HCT116 (cell line): Measurements from ENCODE around the gene TDRD3. TPM values are rescaled to one million over a fixed set of nuclear protein-coding genes. Genes with fewer than 3 reads are reported as not detected.

Source experiments
- ATAC-seq: fragments of 200-7000 bp; cut with Tn5 transposase; 2 replicates; pipeline ENCODE4 v1.9.1; 2020; ENCODE audit warnings: mild to moderate bottlenecking, moderate library complexity
- BruUV-seq: library from RNA; stranded (reverse); fragments of 400-500 nt; replicated peaks from 2 replicates; lab custom pipeline; 2021; lab: Mats Ljungman, UMichigan
- CTCF ChIA-PET: fragments of 300-600 bp; sonication (Branson Sonifier 250); formaldehyde crosslinking; loops from one replicate; lab custom pipeline; 2021; ENCODE audit warnings: antibody characterized with exemption; lab: Charles Lee
- POLR2A ChIA-PET: fragments of 300-600, 350-600 bp; sonication (Branson Sonifier 250); formaldehyde crosslinking; loops from one replicate; lab custom pipeline; 2021; ENCODE audit warnings: antibody characterized with exemption; lab: Charles Lee
- RAD21 ChIA-PET, 2 experiments: fragments of 300-600 bp; sonication (Branson Sonifier 250); formaldehyde crosslinking; loops; one replicate each; lab custom pipeline; 2023; ENCODE audit warnings: low total read pairs in 2 of 2; ENCODE audit not compliant: uncharacterized antibody in 2 of 2, unreplicated experiment in 2 of 2, low non-redundant PET in 1 of 2; lab: Charles Lee
- DNase-seq: peaks from one replicate; pipeline ENCODE4 v3.0.0-alpha.2; 2010; ENCODE audit warnings: low read depth, low spot score
- H2AFZ ChIP-seq: fragments of 200-600 bp; shearing (Covaris generic), sonication (generic); 2 replicates; pipeline ENCODE4 v1.6.1; 2017; ENCODE audit warnings: low read depth, mixed run types, mixed read lengths, antibody characterized with exemption, low read length; ENCODE audit not compliant: poor library complexity, severe bottlenecking
- H3K27ac ChIP-seq: 2 replicates; pipeline ENCODE4 v1.5.1; 2012; ENCODE audit warnings: low read depth, low read length
- H3K27me3 ChIP-seq: fragments of 200-600 bp; sonication (generic); 2 replicates; pipeline ENCODE4 v1.6.1; 2016; ENCODE audit warnings: mixed run types, low read length, mixed read lengths; ENCODE audit not compliant: insufficient read depth
- H3K36me3 ChIP-seq, 2 experiments: fragments of 200-500 bp in 1 of 2; fragments of 200-600 bp in 1 of 2; sonication (Bioruptor generic) in 1 of 2; sonication (generic) in 1 of 2; 2 replicates each; pipeline versions ENCODE4 v1.5.1 to v1.6.1; 2014 to 2016; ENCODE audit warnings: low read length in 2 of 2, inconsistent platforms in 1 of 2, mixed read lengths in 1 of 2, mixed run types in 1 of 2; ENCODE audit not compliant: insufficient read depth in 2 of 2, control insufficient read depth in 1 of 2
- H3K4me1 ChIP-seq, 2 experiments: fragments of 200-600 bp in 1 of 2; sonication (generic) in 1 of 2; 2 replicates each; pipeline versions ENCODE4 v1.5.1 to v1.6.1; 2012 to 2017; ENCODE audit warnings: low read length in 2 of 2, inconsistent platforms in 1 of 2, mild to moderate bottlenecking in 1 of 2, mixed read lengths in 1 of 2, mixed run types in 1 of 2, moderate library complexity in 1 of 2; ENCODE audit not compliant: insufficient read depth in 2 of 2, control insufficient read depth in 1 of 2
- H3K4me2 ChIP-seq: fragments of 200-600 bp; sonication (generic); 2 replicates; pipeline ENCODE4 v1.6.1; 2017; ENCODE audit warnings: mixed run types, low read length, mixed read lengths
- H3K4me3 ChIP-seq, 2 experiments: fragments of 200-600 bp in 1 of 2; sonication (generic) in 1 of 2; replicated peaks in 1 of 2; 2 replicates each; pipeline ENCODE4 v1.5.1; 2011 to 2016; ENCODE audit warnings: low read length in 2 of 2, control low read depth in 1 of 2, low read depth in 1 of 2, mild to moderate bottlenecking in 1 of 2, mixed read lengths in 1 of 2, mixed run types in 1 of 2
- H3K79me2 ChIP-seq: fragments of 200-600 bp; sonication (generic); 2 replicates; pipeline ENCODE4 v1.6.1; 2017; ENCODE audit warnings: mild to moderate bottlenecking, mixed run types, low read length, moderate library complexity, mixed read lengths; ENCODE audit not compliant: insufficient read depth
- H3K9ac ChIP-seq: fragments of 200-600 bp; sonication (generic); 2 replicates; pipeline ENCODE4 v1.6.1; 2016; ENCODE audit warnings: low read length, mixed read lengths
- H3K9me2 ChIP-seq: fragments of 200-600 bp; sonication (generic), shearing (Covaris generic); 2 replicates; pipeline ENCODE4 v1.6.1; 2017; ENCODE audit warnings: mixed run types, mild to moderate bottlenecking, moderate library complexity; ENCODE audit not compliant: insufficient read depth
- H3K9me3 ChIP-seq, 2 experiments: fragments of 200-500 bp in 1 of 2; fragments of 200-600 bp in 1 of 2; sonication (Bioruptor generic) in 1 of 2; sonication (generic) in 1 of 2; 2 replicates each; pipeline ENCODE4 v1.6.1; 2014 to 2017; ENCODE audit warnings: low read length in 2 of 2, mixed read lengths in 2 of 2, inconsistent platforms in 1 of 2, low read depth in 1 of 2, mild to moderate bottlenecking in 1 of 2, mixed run types in 1 of 2, moderate library complexity in 1 of 2; ENCODE audit not compliant: control insufficient read depth in 1 of 2, insufficient read depth in 1 of 2
- H4K20me1 ChIP-seq: fragments of 200-600 bp; sonication (generic), shearing (Covaris generic); 2 replicates; pipeline ENCODE4 v1.6.1; 2017; ENCODE audit warnings: mixed run types, mild to moderate bottlenecking, moderate library complexity; ENCODE audit not compliant: insufficient read depth
- ATF3 ChIP-seq: IDR thresholded peaks from 2 replicates; pipeline ENCODE4 v1.6.1; 2012
- CBX3 ChIP-seq: IDR thresholded peaks from 2 replicates; pipeline ENCODE4 v1.6.1; 2012; ENCODE audit warnings: low read depth
- CEBPB ChIP-seq: IDR thresholded peaks from 2 replicates; pipeline ENCODE4 v1.6.1; 2012; ENCODE audit warnings: low read depth
- CTCF ChIP-seq, 3 experiments: fragments of 200-600 bp in 1 of 3; sonication (generic) in 1 of 3; IDR thresholded peaks in 2 of 3; conservative IDR thresholded peaks in 1 of 3; 2 replicates each; pipeline ENCODE4 v1.5.1; 2012 to 2017; ENCODE audit warnings: low read depth in 2 of 3, low read length in 2 of 3, antibody characterized with exemption in 1 of 3, borderline replicate concordance in 1 of 3, control low read depth in 1 of 3, mild to moderate bottlenecking in 1 of 3, mixed read lengths in 1 of 3, mixed run types in 1 of 3, moderate library complexity in 1 of 3; ENCODE audit not compliant: insufficient read depth in 1 of 3
- EGR1 ChIP-seq: IDR thresholded peaks from 2 replicates; pipeline ENCODE4 v1.6.1; 2012; ENCODE audit warnings: low read depth
- EZH2 ChIP-seq: fragments of 200-600 bp; sonication (generic); IDR thresholded peaks from 2 replicates; pipeline ENCODE4 v1.6.1; 2017; ENCODE audit warnings: antibody characterized with exemption, mixed run types
- EZH2phosphoT487 ChIP-seq: fragments of 200-600 bp; IDR thresholded peaks from 2 replicates; pipeline ENCODE4 v1.6.1; 2018; ENCODE audit warnings: antibody characterized with exemption, borderline replicate concordance
- FOSL1 ChIP-seq: IDR thresholded peaks from 2 replicates; pipeline ENCODE4 v1.6.1; 2012; ENCODE audit warnings: low read depth
- JUND ChIP-seq: IDR thresholded peaks from 2 replicates; pipeline ENCODE4 v1.6.1; 2012
- POLR2A ChIP-seq: IDR thresholded peaks from 2 replicates; pipeline ENCODE4 v1.7.0; 2011; ENCODE audit warnings: borderline replicate concordance; ENCODE audit not compliant: insufficient read depth, insufficient read length; ENCODE audit errors: extremely low read depth
- RAD21 ChIP-seq: IDR thresholded peaks from 2 replicates; pipeline ENCODE4 v1.6.1; 2012; ENCODE audit warnings: low read depth, mild to moderate bottlenecking
- REST ChIP-seq: IDR thresholded peaks from 2 replicates; pipeline ENCODE4 v1.6.1; 2012; ENCODE audit warnings: low read depth
- TCF7L2 ChIP-seq: IDR thresholded peaks from 2 replicates; pipeline ENCODE4 v1.7.0; 2011; ENCODE audit warnings: borderline replicate concordance, inconsistent platforms; ENCODE audit not compliant: insufficient read depth, insufficient read length; ENCODE audit errors: extremely low read depth
- YY1 ChIP-seq: IDR thresholded peaks from 2 replicates; pipeline ENCODE4 v1.6.1; 2011; ENCODE audit warnings: low read length, low read depth, moderate library complexity, mild to moderate bottlenecking; ENCODE audit not compliant: insufficient replicate concordance; ENCODE audit errors: extremely low read depth
- ZFX ChIP-seq: fragments of 450-650 bp; IDR thresholded peaks from 2 replicates; pipeline ENCODE4 v1.6.1; 2017
- intact Hi-C: fragments of 100-400 bp; cut with micrococcal nuclease; formaldehyde crosslinking; loops from 2 replicates; pipeline ENCODE4 v1.10.0; 2022
- total RNA-seq: library from RNA; stranded (reverse); gene quantifications from one replicate; pipeline ENCODE4 v1.2.1, GENCODE V29; 2021; ENCODE audit not compliant: unreplicated experiment
- TF ChIP-seq, protein P1 (sequence below): IDR thresholded peaks from 2 replicates; pipeline ENCODE4 v1.6.1; 2012

The TDRD3 gene
- total RNA-seq, 1 experiment from 2014 or later, result 16.9 TPM

DNA sequence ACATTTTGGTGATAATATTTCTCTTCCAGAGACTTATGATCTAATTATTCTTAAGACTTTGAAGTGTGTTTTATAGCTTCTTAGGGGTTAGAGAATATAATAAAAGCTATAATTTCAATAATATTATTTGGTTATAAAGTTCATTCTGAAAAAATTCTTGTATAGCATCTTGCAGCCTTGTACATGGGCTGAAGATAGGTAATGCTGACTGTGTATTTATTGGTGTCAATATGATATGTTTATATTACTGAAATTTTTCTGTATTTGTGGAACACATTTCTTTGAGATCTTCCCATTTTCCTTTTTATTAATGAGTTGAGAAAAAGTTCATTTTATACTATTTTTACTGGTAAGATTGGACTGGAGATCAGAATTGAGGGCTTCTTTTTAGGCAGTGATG, 87.8 kb downstream of the TDRD3 start:
- TF ChIP-seq EZH2phosphoT487, result no peak
- no peak for TF ChIP-seq CEBPB
- TF ChIP-seq CBX3, result no peak
- TF ChIP-seq, protein P1, sequence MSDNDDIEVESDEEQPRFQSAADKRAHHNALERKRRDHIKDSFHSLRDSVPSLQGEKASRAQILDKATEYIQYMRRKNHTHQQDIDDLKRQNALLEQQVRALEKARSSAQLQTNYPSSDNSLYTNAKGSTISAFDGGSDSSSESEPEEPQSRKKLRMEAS, result no peak
- no peak for TF ChIP-seq YY1
- TF ChIP-seq CTCF (IDR thresholded peaks at IDR 0.05 in 2 of 3, conservative IDR thresholded peaks at IDR 0.05 in 1 of 3; ENCODE audit: borderline replicate concordance in 1 of 3, insufficient read depth in 1 of 3, low read depth in 2 of 3, low read length in 2 of 3), result no peak
- no peak for TF ChIP-seq JUND
- no peak for TF ChIP-seq EGR1
- DNase-seq (no peak), ATAC-seq (no peak)
- Histone ChIP-seq H3K79me2 (no peaks in the 10 kb centered on the region), H3K4me2 (no peak overlapping the region), H3K4me1 (no peaks in the 10 kb centered on the region), H3K9me3 (peaks cover 0 to 4% of the 10 kb centered on the region in 2 experiments; a peak in 1 of 4 replicates), H3K27ac (no peak overlapping the region), H2AFZ (no peak overlapping the region), H3K4me3 (no peak overlapping the region), H3K36me3 (no peaks in the 10 kb centered on the region), H3K9ac (no peak overlapping the region), H4K20me1 (no peaks in the 10 kb centered on the region; the same call in 1 of the 2 replicates), H3K27me3 (no peaks in the 10 kb centered on the region), H3K9me2 (no peaks in the 10 kb centered on the region)
- CTCF ChIA-PET, result no interaction called here
- POLR2A ChIA-PET, result no interaction called here
- BruUV-seq, result no TSS peak
- RAD21 ChIA-PET, result no interaction called here
- intact Hi-C loops, result no loop called here

GRCh38 chr13:60491531-60491930, 94.5 kb downstream of the TDRD3 start:
- no peak overlapping the region for H3K9ac ChIP-seq
- DNase-seq, result no peak
- ATAC-seq, result no peak
- no peak overlapping the region for H2AFZ ChIP-seq
- no TSS peak for BruUV-seq
- H3K27me3 ChIP-seq, result no peaks in the 10 kb centered on the region
- H3K9me3 ChIP-seq, result peaks cover 0 to 4% of the 10 kb centered on the region in 2 experiments; a peak in 1 of 4 replicates
- ChIA-PET RAD21 (no interaction called here), POLR2A (no interaction called here), CTCF (no interaction called here)
- H3K36me3 ChIP-seq, result no peaks in the 10 kb centered on the region
- no peaks in the 10 kb centered on the region for H3K9me2 ChIP-seq
- no peak overlapping the region for H3K4me2 ChIP-seq
- H3K27ac ChIP-seq, result no peak overlapping the region
- H3K79me2 ChIP-seq, result no peaks in the 10 kb centered on the region
- no peaks in the 10 kb centered on the region for H3K4me1 ChIP-seq
- no peak overlapping the region for H3K4me3 ChIP-seq
- no peaks in the 10 kb centered on the region for H4K20me1 ChIP-seq
- intact Hi-C loops, result no loop called here
- TF ChIP-seq ATF3 (no peak), CBX3 (no peak), TCF7L2 (no peak), REST (no peak), RAD21 (no peak), EZH2 (no peak), ZFX (no peak), POLR2A (no peak), FOSL1 (no peak)
